ENCODE measurements around the gene MBD3L4.
"Not testable (repeated sequence)": the region's sequence is repeated elsewhere in the genome, so short reads cannot be mapped to it uniquely, and the experiment has no call there.

Gene MBD3L4

DNA sequence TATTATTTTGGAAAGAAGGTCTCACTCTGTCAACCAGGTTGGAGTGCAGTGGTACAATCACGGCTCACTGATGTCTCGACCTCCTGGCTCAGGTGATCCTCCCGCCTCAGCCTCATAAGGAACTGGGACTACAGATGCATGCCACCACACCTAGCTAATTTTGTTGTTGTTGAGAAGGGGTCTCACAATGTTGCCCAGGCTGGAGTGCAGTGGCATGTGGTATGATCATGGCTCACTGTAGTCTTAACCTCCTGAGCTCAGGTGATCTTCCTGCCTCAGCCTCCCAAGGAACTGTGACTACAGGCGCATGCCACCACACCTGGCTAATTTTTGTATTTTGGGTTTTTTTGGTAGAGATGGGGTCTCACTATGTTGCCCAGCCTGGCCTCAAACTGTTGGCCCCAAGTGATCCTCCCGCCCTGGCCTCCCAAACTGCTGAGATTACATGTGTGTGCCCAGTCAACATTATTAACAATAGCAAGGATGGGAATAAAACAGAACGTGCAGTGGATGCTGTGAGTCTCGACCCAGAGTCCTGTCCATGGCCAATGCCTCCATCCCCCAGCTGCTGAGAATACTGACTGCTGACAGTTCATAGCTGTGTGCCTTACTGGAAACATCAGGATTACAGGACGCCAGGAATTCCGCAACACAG, 23.9 kb upstream of the MBD3L4 start:
- Histone ChIP-seq H3K9me3 (ENCODE audit: low read length) (peaks cover 4% of the 10 kb centered on the region), H3K4me3 (ENCODE audit: low read length) (no peak overlapping the region), H2AFZ (ENCODE audit: low read depth, low read length) (no peak overlapping the region), H3K27me3 (ENCODE audit: insufficient read depth, low read length) (no peaks in the 10 kb centered on the region), H3K36me3 (ENCODE audit: insufficient read depth, low read length) (no peaks in the 10 kb centered on the region), H3K4me1 (ENCODE audit: insufficient read depth, low read length) (no peaks in the 10 kb centered on the region)

- Histone ChIP-seq H3K9me3 (ENCODE audit: low read length) (peaks cover 4% of the 10 kb centered on the region), H3K36me3 (ENCODE audit: insufficient read depth, low read length) (no peaks in the 10 kb centered on the region), H2AFZ (ENCODE audit: low read depth, low read length) (no peak overlapping the region), H3K4me3 (ENCODE audit: low read length) (no peak overlapping the region), H3K4me1 (ENCODE audit: insufficient read depth, low read length) (no peaks in the 10 kb centered on the region), H3K27me3 (ENCODE audit: insufficient read depth, low read length) (no peaks in the 10 kb centered on the region)
Measured at GRCh38 chr19:7063339-7063738, 23.4 kb upstream of the MBD3L4 start.

DNA sequence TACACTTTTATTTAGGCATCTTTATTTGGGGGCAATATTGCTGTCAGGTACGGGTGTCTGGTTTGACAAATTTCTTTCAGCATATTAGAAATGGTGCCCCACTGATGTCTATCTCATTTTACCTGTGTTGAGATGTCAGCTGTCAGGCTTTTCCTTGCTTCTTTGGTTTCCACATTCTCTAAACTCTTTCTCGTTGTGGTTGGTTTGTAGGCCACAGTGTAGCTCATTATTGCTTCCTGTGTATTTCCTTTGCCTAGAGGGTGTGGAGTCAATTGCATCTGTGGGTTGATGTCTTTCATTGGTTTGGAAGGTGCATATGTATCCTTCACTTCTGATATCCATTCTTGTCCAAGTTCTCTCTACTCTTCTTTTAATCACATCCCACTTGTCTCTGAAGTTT, 20.0 kb upstream of the MBD3L4 start:
- not testable (repeated sequence) for H2AFZ ChIP-seq (ENCODE audit: low read depth, low read length); H3K36me3 ChIP-seq (ENCODE audit: insufficient read depth, low read length); H3K4me3 ChIP-seq (ENCODE audit: low read length); H3K9me3 ChIP-seq (ENCODE audit: low read length); H3K4me1 ChIP-seq (ENCODE audit: insufficient read depth, low read length); H3K27me3 ChIP-seq (ENCODE audit: insufficient read depth, low read length)

DNA sequence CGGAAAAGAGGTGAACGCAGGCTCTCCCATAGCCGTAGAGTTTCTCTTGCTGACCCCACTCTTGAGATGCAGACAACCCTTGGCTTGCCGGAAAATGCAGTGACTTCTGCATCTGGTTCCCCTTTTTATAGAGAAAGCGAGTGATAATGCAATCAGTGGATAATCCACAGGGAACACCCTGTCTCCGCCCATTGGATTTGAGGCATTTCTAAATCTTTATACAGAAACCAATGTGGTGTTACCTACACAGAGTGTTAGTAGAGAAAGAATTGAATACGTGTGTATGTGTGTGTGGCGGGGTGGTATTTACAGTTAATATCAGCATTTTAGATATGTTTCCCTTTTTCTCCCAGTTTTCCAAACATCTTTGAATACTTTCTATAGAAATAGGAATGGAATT, 18.6 kb upstream of the MBD3L4 start, which contains the start of gene MBD3L3:
Gene MBD3L3 (minus strand): TSS at position 101 of the 400 bp plus-strand sequence. CDS start 71 bp downstream, at position 30.
- not testable (repeated sequence) for H3K36me3 ChIP-seq (ENCODE audit: insufficient read depth, low read length); H2AFZ ChIP-seq (ENCODE audit: low read depth, low read length); H3K4me3 ChIP-seq (ENCODE audit: low read length); H3K4me1 ChIP-seq (ENCODE audit: insufficient read depth, low read length); H3K9me3 ChIP-seq (ENCODE audit: low read length); H3K27me3 ChIP-seq (ENCODE audit: insufficient read depth, low read length)

DNA sequence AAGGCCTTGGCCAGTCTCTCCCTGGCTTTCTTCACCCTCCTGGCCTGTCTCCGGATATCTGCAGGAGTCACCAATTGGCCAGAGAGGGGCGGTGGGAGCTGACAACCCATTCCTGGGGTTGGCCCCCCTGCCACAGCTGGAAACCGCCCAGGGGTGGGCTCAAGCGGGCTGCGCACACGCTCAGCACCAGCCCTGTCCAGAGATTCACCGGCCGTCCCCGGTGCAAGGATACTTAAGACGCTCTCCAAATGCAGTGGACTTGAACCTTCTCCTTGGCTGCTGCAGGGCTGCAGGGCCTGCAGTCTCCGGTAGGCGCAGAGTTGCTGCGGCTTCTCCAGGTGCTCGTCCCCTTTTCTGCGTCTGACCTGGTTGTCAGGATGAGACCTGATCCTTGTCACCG, 16.4 kb upstream of the MBD3L4 start:
- not testable (repeated sequence) for H2AFZ ChIP-seq (ENCODE audit: low read depth, low read length); H3K4me3 ChIP-seq (ENCODE audit: low read length); H3K4me1 ChIP-seq (ENCODE audit: insufficient read depth, low read length); H3K9me3 ChIP-seq (ENCODE audit: low read length); H3K27me3 ChIP-seq (ENCODE audit: insufficient read depth, low read length); H3K36me3 ChIP-seq (ENCODE audit: insufficient read depth, low read length)

DNA sequence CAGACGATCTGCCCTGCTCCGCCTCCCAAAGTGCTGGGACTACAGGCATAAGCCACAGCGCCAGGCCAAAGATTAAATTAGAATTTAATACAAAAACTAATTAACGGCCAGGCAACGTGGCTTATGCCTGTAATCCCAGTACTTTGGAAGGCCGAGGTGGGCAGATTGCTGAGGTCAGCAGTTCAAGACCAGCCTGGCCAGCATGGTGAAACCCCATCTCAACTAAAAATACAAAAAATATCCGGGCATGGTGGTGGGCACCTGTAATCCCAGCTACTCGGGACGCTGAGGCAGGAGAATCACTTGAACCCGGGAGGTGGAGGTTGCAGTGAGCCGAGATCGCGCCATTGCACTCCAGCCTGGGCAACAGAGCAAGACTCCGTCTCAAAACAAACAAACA, 15.7 kb upstream of the MBD3L4 start:
- not testable (repeated sequence) for H3K4me1 ChIP-seq (ENCODE audit: insufficient read depth, low read length); H3K4me3 ChIP-seq (ENCODE audit: low read length)

DNA sequence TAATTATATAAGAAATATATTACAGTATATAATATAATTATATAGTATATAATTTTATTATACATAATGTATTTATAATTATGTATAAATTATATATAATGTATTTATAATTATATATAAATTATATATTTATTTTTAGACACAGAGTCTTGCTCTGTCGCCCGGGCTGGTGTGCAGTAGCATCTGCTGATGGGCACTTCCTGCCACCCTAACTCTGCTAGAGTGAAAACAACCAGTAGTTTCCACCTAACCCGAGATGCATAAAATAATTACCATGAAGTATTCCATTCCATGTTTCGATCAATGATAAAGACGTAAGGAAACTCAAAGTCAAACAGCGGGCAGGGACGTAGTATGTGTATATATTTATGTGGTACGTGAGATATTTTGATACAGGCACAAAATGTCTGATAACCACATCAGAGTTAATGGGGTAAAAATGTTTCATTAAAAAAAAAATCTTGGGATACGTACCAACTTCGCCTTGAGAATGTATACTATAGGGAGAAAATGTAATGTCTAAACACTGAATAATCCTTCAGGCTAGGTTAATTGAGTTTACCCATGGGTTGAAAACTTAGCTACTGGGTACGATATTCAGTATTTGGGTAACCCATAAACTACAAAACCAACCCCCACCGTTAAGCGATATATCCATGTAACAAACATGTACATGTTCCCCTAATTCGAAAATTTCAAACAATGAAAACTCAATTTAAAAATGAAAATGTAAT, 14.8 kb upstream of the MBD3L4 start:
- H3K4me1 ChIP-seq (ENCODE audit: insufficient read depth, low read length); H3K27me3 ChIP-seq (ENCODE audit: insufficient read depth, low read length): not testable (repeated sequence)

More for the DNA sequence above, 15.7 kb upstream of the MBD3L4 start:
- H3K36me3 ChIP-seq (ENCODE audit: insufficient read depth, low read length); H3K27me3 ChIP-seq (ENCODE audit: insufficient read depth, low read length); H3K9me3 ChIP-seq (ENCODE audit: low read length); H2AFZ ChIP-seq (ENCODE audit: low read depth, low read length): not testable (repeated sequence)

DNA sequence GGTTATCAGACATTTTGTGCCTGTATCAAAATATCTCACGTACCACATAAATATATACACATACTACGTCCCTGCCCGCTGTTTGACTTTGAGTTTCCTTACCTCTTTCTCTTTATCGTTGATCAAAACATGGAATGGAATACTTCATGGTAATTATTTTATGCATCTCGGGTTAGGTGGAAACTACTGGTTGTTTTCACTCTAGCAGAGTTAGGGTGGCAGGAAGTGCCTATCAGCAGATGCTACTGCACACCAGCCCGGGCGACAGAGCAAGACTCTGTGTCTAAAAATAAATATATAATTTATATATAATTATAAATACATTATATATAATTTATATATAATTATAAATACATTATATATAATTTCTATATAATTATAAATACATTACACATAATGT, 12.9 kb upstream of the MBD3L4 start:
- H2AFZ ChIP-seq (ENCODE audit: low read depth, low read length); H3K4me3 ChIP-seq (ENCODE audit: low read length); H3K27me3 ChIP-seq (ENCODE audit: insufficient read depth, low read length); H3K9me3 ChIP-seq (ENCODE audit: low read length); H3K4me1 ChIP-seq (ENCODE audit: insufficient read depth, low read length); H3K36me3 ChIP-seq (ENCODE audit: insufficient read depth, low read length): not testable (repeated sequence)

More for the DNA sequence above, 14.8 kb upstream of the MBD3L4 start:
- not testable (repeated sequence) for H3K4me3 ChIP-seq (ENCODE audit: low read length); H3K36me3 ChIP-seq (ENCODE audit: insufficient read depth, low read length); H3K9me3 ChIP-seq (ENCODE audit: low read length); H2AFZ ChIP-seq (ENCODE audit: low read depth, low read length)

- not testable (repeated sequence) for H3K9me3 ChIP-seq (ENCODE audit: low read length); H2AFZ ChIP-seq (ENCODE audit: low read depth, low read length)
Measured at GRCh38 chr19:7051421-7051820, 11.4 kb upstream of the MBD3L4 start.

DNA sequence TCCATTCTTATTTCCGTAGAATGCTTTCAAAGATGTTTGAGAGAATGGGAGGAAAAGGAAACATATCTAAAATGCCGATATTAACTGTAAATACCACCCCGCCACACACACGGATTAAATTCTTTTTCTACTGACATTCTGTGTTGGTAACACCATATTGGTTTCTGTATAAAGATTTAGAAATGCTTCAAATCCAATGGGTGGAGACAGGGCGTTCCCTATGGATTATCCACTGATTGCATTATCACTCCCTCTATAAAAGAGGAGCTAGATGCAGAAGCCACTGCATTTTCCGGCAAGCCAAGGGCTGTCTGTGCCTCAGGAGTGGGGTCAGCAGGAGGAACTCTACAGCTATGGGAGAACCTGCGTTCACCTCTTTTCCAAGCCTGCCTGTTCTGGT, 9.0 kb upstream of the MBD3L4 start, which contains the start of gene MBD3L2:
Gene MBD3L2 (plus strand): TSS at position 301 of the 400 bp plus-strand sequence. CDS start 53 bp downstream, at position 354.
- H3K36me3 ChIP-seq (ENCODE audit: insufficient read depth, low read length); H3K4me3 ChIP-seq (ENCODE audit: low read length); H3K9me3 ChIP-seq (ENCODE audit: low read length); H2AFZ ChIP-seq (ENCODE audit: low read depth, low read length); H3K4me1 ChIP-seq (ENCODE audit: insufficient read depth, low read length); H3K27me3 ChIP-seq (ENCODE audit: insufficient read depth, low read length): not testable (repeated sequence)

More at GRCh38 chr19:7051421-7051820, 11.4 kb upstream of the MBD3L4 start:
- not testable (repeated sequence) for H3K4me3 ChIP-seq (ENCODE audit: low read length); H3K36me3 ChIP-seq (ENCODE audit: insufficient read depth, low read length); H3K4me1 ChIP-seq (ENCODE audit: insufficient read depth, low read length); H3K27me3 ChIP-seq (ENCODE audit: insufficient read depth, low read length)

- H3K27me3 ChIP-seq (ENCODE audit: insufficient read depth, low read length); H3K4me1 ChIP-seq (ENCODE audit: insufficient read depth, low read length); H2AFZ ChIP-seq (ENCODE audit: low read depth, low read length); H3K4me3 ChIP-seq (ENCODE audit: low read length); H3K9me3 ChIP-seq (ENCODE audit: low read length); H3K36me3 ChIP-seq (ENCODE audit: insufficient read depth, low read length): not testable (repeated sequence)
Measured at GRCh38 chr19:7041563-7041962, 1.6 kb upstream of the MBD3L4 start.

- H3K4me1 ChIP-seq (ENCODE audit: insufficient read depth, low read length); H2AFZ ChIP-seq (ENCODE audit: low read depth, low read length); H3K4me3 ChIP-seq (ENCODE audit: low read length); H3K27me3 ChIP-seq (ENCODE audit: insufficient read depth, low read length); H3K36me3 ChIP-seq (ENCODE audit: insufficient read depth, low read length); H3K9me3 ChIP-seq (ENCODE audit: low read length): not testable (repeated sequence)
Measured at GRCh38 chr19:7030278-7030677, 9.7 kb downstream of the MBD3L4 start, which contains the start of gene MBD3L5. Gene MBD3L5 (plus strand): TSS chr19:7030578. CDS start chr19:7030612, 34 bp downstream.

GRCh38 chr19:7028790-7029189, 11.2 kb downstream of the MBD3L4 start:
- H3K36me3 ChIP-seq (ENCODE audit: insufficient read depth, low read length); H3K4me1 ChIP-seq (ENCODE audit: insufficient read depth, low read length); H3K4me3 ChIP-seq (ENCODE audit: low read length); H3K9me3 ChIP-seq (ENCODE audit: low read length); H3K27me3 ChIP-seq (ENCODE audit: insufficient read depth, low read length); H2AFZ ChIP-seq (ENCODE audit: low read depth, low read length): not testable (repeated sequence)

GRCh38 chr19:7021331-7021730, 18.6 kb downstream of the MBD3L4 start, which contains the start of gene MBD3L2B:
Gene MBD3L2B (minus strand): TSS chr19:7021431. CDS start chr19:7021397, 34 bp downstream.
- not testable (repeated sequence) for H3K4me3 ChIP-seq (ENCODE audit: low read length); H3K4me1 ChIP-seq (ENCODE audit: insufficient read depth, low read length); H3K9me3 ChIP-seq (ENCODE audit: low read length); H2AFZ ChIP-seq (ENCODE audit: low read depth, low read length); H3K27me3 ChIP-seq (ENCODE audit: insufficient read depth, low read length); H3K36me3 ChIP-seq (ENCODE audit: insufficient read depth, low read length)
